CD4-positive, alpha-beta T cell treated with Interleukin-15 for 1 hour (primary cell): Measurements from ENCODE around the gene MARCHF9.

Source experiments
- DNase-seq: peaks from one replicate; pipeline ENCODE4 v3.0.0-alpha.2; 2020

The MARCHF9 gene

DNA sequence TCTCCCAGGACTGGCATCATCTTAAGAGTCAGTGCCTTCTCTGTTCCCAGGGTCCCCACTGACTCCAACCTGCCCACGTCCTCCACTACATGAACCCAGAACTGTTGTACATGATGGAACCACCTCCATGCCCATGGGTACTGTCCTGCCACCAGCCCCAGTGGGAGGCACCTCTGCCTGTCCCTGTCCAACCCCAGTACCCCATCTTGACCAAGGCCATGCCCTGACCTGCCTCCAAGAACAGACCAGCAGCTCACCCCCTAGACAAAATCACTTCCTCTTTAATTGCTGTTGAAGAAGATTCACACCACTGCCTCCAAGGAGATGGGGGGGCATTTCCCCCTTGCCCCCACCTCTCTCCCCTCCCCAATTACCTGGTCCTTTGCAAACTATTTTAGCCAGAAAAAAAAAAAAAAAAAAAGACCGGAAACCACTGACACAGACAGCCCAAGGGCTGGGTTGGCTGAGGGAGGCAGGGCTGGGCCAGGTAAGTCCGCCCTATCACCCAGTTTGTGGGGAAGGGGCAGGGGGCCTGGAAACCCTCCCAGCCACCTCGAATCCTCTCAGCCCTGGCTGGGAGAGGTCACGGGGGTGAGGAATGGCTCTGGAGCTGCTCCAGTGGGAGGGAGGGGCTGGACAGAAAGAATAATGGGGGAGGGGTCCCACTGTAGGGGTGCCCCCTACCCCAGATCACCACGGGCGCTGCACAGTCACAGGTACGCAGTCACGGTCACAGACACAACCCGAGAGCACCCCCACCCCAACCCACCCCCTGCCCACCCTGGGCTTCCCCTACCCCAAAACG is 29.8 kb upstream of the MARCHF9 start:
- no peak for DNase-seq

DNA sequence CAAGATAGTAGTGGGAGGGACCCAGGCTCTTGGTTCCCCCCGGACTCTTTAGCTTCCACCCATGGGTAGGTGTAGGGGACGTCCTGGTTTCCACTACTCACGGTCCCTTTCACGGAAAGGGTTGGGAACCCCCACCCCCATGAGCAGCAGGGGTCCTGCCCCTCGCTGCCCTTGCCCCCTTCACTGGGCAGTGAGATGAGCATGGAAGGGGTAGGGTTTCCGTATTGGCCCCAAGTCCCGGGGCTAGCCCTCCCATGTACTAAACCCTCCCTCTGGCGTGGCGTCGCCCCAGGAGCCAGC is 29.1 kb upstream of the MARCHF9 start:
- DNase-seq = no peak

- no peak for DNase-seq
Observed at GRCh38 chr12:57726151-57726883, 28.6 kb upstream of the MARCHF9 start.

DNA sequence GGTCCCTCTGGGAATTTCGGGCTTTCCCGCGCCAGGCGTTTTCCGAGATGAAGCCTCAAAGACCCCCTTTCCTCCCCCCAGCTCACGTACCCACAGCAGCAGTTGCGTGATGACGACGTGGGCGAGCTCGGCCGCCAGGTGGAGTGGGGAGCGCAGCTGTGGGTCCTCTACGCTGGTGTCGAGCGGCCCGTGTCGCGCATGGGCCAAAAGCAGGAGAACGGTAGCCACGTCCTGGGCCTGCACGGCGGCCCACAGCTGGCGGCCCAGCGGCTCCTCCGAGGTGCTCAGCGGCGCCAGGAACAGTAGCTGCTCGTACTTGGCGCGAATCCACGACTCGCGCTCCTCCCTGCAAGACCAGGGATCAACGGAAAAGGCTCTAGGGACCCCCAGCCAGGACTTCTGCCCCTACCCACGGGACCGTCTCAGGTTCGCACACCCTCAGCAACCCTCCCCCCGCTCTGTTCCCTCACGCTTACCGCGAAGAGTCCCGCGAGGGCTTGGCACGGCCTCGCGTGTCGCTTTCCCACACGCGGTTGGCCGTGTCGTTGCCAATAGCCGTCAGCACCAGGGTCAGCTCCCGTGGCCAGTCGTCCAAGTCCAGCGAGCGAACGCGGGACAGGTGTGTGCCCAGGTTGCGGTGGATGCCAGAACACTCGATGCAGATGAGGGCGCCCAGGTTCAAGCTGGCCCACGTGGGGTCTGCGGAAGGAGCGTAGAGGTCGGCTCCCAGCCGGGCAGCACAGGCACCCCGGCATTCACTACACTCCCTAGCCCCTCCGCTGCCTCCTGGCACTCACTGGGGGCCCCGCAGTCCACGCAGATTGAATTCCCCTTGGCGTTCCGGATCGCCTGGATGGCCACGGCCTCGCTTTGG is 27.8 kb upstream of the MARCHF9 start:
- DNase-seq = no peak

DNA sequence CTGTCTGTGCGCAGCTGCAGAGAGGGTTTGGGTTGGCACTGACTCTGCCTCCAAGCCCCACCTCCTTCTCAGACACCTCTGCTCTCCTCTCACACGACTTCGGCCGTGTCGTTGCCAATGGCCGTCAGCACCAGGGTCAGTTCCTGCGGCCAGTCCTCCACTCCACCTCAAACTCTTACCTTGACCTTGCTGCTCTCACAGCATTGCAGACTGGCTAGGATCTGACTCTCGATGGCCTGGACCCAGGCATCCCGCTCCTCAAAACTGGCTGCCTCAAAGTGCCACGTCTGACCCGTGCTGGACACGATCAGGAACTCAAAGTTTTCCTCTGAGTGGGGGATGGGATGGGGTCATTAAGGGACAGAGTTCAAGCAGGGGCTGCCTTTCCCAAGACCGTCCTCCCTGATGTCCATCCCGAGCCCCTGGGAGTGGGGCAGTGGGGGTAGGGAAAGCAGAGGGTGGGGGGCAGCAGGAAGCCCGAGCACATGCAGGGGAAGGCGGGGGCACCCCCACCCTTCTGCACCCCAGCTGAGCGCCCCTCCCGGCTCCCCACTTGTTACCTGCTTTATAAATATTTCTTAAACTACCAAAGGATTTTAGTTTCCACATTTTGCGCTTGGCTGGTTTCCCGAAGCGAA is 27.0 kb upstream of the MARCHF9 start:
- no peak for DNase-seq

DNA sequence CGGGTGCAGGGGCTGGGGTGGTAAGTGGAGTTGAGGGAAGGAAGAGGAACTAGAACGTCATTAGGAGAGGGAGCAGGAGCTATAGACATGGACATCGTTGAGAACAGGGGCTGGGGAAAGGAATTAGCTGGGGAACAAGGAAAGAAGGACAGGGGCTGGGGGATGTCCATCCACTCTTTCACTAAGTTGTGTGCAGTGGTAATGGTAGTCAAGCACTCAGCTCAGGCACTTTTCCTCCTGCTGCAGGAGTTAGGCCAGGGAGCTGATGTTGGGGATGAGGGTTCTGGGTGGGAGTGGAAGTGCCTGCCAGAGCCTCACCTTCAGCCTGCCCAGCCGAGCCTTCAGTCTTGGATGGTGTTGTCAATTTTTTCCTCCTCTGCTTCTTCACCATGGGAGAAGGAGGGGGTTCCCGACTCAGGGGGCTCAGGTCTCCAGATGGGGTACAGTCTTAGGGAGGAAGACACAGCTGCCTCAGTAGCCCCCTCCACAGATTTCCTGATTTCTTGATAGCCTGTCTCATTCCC is 25.5 kb upstream of the MARCHF9 start:
- DNase-seq = no peak

- DNase-seq = no peak
Observed at GRCh38 chr12:57730336-57731067, 24.4 kb upstream of the MARCHF9 start.

GRCh38 chr12:57731411-57732080 is 23.4 kb upstream of the MARCHF9 start:
- no peak for DNase-seq

DNA sequence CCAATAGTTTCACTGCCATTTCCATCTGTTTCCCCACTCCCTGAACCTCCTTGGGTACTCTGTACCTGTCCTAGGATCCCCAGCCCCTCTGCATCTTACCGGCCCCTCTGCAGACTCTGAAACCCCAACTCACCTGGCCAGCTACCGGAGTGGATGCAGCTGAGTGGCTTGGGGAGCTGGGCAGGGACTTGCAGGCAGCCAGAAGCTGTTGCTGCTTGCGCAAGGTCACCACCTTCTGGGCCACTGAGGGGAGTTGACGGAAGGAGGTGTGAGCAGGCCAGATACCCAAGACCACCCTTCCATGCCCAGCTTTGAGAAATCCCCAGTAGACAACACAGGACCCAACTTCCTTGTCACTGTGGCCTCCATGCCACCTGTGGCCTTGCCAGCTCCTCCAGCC is 22.6 kb upstream of the MARCHF9 start:
- DNase-seq = no peak

- DNase-seq = peak; percentile 9
Observed at GRCh38 chr12:57732726-57733593, 21.9 kb upstream of the MARCHF9 start.

DNA sequence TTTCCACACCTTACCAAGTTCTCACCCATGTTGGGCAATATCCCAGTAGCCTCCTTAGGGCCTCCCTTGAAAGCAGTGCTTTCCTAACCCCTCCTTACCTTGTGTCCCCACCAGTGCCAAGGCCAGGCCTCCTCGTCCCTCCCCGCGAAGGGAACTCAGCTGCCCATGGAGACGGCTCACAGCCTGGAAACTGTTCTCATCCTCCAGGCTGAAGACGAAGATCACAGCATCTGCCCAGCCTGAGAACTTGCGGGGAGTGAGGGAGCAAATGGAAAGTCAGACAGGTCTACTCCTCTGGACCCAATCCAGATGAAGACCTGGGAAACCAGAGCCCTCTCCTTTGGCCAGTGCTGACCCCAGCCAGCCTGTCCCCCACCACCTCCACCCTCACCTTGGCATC is 21.0 kb upstream of the MARCHF9 start:
- DNase-seq = no peak

DNA sequence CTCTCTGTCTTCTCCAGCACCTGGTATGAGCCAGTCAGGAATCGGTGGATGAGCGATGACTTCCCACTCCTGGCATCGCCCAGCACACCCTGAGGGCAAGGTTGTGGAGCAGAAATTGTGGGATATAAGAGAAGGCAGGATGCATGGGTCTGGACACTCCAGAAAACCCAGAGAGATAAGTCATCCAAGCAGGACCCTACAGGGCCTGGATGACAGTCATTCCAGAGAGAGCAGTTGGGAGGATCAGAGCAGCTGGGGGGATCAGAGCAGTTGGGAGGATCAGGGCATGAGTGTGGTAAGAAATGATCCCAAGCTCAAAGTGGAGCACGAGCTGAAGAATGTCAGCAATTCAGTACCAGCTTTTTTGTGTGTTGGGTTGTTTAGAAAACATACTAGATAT is 20.3 kb upstream of the MARCHF9 start:
- no peak for DNase-seq

DNA sequence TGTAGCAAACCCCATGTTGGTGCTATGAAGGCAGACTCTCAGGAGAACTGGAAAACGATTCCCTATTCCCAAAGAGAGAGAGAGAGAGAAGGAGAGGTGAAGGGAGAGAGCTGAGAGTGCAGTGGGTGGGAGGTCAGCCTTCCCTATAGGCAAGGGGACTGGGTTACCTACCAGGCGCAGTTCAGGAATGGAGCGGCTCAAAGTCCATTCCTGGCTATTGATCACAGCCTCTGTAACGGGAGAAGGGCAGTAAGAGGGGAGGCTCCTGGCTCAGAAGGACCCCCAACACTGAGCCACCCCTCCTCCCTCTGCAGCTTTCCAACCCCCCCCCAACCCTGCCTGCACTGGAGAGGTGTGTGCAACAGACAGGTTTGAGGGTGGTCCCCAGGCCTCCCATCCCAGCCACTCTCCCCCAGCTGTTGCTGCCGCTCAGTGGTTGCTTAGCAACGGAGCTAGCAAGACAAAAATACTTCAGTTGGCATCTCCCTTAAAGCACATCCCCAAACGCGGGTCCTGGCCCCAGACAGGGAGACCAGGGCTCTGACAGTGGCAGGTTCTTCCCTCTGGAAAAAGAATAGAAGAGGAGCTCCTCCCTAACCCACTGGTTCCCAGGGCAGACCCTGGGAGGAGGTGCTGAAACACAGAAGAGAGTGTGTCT is 19.6 kb upstream of the MARCHF9 start:
- no peak for DNase-seq

DNA sequence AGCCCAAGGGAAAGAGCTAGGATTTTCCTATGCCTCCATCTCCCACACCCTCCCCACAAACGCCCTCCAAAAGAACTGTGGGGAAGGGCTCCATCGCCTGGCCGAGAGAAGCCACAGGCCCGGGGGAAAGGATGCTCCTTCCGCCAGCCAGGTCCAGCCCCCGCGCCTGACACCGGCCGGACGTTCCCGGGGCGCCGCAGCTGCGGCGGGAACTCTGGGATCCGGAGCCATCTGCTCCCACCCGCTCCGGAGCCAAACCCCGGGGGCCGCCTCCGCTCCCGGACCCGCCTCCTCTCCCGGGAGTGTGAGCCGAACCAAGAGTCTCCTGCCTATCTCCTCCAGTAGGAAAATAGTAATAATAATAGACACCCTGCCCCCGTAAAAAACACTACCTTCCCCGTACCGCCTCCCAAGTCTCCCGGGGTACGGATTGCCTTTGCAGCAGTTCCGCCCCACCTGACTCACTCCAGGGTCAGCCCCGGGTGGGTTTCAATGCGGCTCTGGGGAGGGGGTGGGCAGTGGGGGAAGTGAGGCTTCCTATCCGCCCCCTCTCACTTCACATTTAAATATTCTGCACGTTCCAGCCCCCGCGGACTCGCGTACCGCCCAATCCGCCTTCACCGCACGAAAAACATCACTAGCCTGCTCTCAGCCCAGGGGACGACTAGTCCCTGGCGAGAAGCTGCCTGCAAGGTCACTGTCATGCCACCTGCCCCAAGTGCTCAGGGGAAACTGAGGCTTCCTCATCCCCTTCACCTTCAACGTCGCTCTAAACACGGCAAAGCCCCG is 18.8 kb upstream of the MARCHF9 start:
- no peak for DNase-seq

DNA sequence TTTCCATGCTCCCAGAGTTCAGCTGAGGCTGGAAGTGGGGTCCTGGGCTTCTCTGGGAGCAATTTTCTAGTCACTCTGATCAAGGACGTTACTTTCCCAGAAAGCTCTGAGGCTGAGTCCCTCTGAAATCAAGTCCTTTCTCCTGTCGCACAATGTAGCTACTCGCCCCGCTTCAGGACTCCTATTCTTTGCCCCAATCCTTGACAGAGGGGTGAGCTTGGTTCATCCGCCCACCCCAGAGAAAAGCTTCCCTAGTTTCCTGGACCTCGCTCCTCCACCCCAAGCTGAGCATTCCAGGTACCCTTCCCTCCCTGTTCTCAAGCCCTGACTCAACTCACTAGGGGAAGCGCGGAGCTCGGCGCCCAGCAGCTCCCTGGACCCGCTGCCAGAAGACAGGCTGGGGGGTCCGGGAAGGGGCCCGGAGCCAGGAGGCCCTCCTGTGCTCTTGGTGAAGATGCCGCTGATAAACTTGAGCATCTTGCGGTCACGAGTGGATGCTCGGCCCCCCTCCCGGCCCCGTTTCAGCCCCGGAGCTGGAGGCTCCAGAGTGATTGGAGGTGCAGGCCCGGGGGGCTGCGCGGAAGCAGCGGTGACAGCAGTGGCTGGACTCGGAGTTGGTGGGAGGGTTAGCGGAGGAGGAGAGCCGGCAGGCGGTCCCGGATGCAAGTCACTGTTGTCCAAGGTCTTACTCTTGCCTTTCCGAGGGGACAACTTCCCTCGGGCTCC is 18.0 kb upstream of the MARCHF9 start:
- DNase-seq = no peak

DNA sequence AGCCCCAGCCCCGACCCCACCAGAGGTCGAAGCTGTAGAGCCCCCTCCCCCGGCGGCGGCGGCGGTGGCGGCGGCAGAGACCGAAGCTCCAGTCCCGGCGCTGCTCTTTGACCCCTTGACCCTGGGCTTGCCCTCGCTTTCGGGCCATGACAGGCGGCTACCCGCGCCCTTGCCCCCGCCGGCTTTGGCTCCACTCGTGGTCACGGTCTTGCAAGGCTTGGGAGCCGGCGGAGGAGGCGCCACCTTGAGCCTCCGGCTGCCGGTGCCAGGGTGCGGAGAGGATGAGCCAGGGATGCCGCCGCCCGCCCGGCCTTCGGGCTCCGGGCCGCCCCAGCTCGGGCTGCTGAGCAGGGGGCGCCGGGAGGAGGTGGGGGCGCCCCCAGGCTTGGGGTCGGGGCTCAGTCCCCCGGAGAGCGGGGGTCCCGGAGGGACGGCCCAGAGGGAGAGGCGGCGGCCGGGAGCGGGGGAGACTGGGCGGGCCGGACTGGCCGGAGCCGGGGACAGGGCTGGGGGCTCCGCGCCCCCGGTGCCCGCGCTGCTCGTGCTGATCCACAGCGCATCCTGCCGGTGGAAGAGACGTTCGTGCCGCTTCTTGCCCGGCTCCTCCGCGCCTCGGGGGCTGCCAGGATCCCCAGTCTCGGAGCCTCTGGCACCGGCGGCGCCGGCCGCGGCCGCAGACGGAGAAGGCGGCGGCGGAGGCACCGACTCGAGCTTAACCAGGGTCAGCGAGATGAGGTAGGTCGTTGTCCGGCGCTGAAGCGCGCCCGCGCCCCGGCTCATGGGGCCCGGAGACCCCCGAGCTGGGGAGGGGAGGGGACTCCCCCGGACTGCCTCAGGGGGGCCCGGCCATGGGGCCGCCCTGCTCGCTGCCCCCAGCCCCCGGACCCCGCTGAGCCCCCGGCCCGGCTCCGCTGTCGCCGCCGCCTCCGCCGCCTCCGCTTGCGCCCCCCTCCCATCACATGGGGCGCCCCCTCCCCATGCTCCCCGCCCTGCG is 17.1 kb upstream of the MARCHF9 start:
- no peak for DNase-seq

- DNase-seq = no peak
Observed at GRCh38 chr12:57738661-57739237, 16.2 kb upstream of the MARCHF9 start, which contains the start of gene AGAP2. Gene AGAP2, minus strand, starts transcription at chr12:57738742. Its CDS starts 496 bp downstream, at chr12:57738246.
